ENCODE measurements around the gene PPBP.

GRCh38 chr4:74018771-74019170, 30.8 kb upstream of the PPBP start:
- TF ChIP-seq CTCF (IDR thresholded peaks at IDR 0.05 in 4 of 5, conservative IDR thresholded peaks at IDR 0.05 in 1 of 5) (no peak), POLR2A (IDR thresholded peaks at IDR 0.05) (no peak)
